Tibial artery (tissue), 4 donors: ENCODE data around the gene TMEM135.

Experiments
- DNase-seq, 2 donors: peaks; one replicate each; pipeline ENCODE4 v3.0.0-alpha.2; 2019
- H3K27ac ChIP-seq, 2 donors: fragments of 200-600 bp; sonication (generic) in 1 of 2; 1 replicate in 1 of 2; 2 replicates in 1 of 2; pipeline ENCODE4 v1.5.1; 2018 to 2019; ENCODE audit warnings: mild to moderate bottlenecking in 1 of 2
- H3K27me3 ChIP-seq, 2 donors: fragments of 200-600 bp; sonication (generic) in 1 of 2; one replicate each; pipeline versions ENCODE4 v1.5.1 to v1.6.0; 2016 to 2019
- H3K36me3 ChIP-seq, 3 donors: fragments of 200-600 bp; sonication (generic) in 2 of 3; one replicate each; pipeline ENCODE4 v1.5.1; 2016 to 2019; ENCODE audit warnings: mild to moderate bottlenecking in 2 of 3
- H3K4me1 ChIP-seq, 4 donors: fragments of 200-600 bp; sonication (generic) in 2 of 4; 1 replicate in 3 of 4; 2 replicates in 1 of 4; pipeline ENCODE4 v1.5.1; 2016 to 2019
- H3K4me3 ChIP-seq, 2 donors: fragments of 200-600 bp; sonication (generic) in 1 of 2; 1 replicate in 1 of 2; 2 replicates in 1 of 2; pipeline ENCODE4 v1.5.1; 2018 to 2019; ENCODE audit warnings: mild to moderate bottlenecking in 2 of 2
- H3K9me3 ChIP-seq, 3 donors: fragments of 200-600 bp; sonication (generic) in 1 of 3; one replicate each; pipeline ENCODE4 v1.5.1; 2016 to 2019
- CTCF ChIP-seq, 2 experiments: fragments of 200-600 bp in 1 of 2; fragments of 450-650 bp in 1 of 2; IDR thresholded peaks; one replicate each; pipeline ENCODE4 v1.5.1; 2017 to 2019; ENCODE audit warnings: antibody characterized with exemption in 2 of 2, mild to moderate bottlenecking in 1 of 2, moderate library complexity in 1 of 2
- intact Hi-C: fragments of 100-400 bp; cut with DNase I; formaldehyde crosslinking; loops from one replicate; pipeline ENCODE4 v1.15.0; 2023; ENCODE audit warnings: low total_unique reads

TMEM135 gene

GRCh38 chr11:87190071-87190470 lies 152.3 kb downstream of the TMEM135 start:
- no peak for TF ChIP-seq CTCF (IDR thresholded peaks at IDR 0.05)
- intact Hi-C loops: no loop called here
- H3K4me3 ChIP-seq: no peak overlapping the region
- H3K27ac ChIP-seq: no peak overlapping the region
- DNase-seq: no peak
- no peaks in the 10 kb centered on the region for H3K9me3 ChIP-seq
- no peaks in the 10 kb centered on the region for H3K27me3 ChIP-seq
- H3K36me3 ChIP-seq: no peaks in the 10 kb centered on the region
- H3K4me1 ChIP-seq: no peaks in the 10 kb centered on the region

- no peak for DNase-seq
- TF ChIP-seq CTCF (IDR thresholded peaks at IDR 0.05): no peak
- intact Hi-C loops: no loop called here
- H3K36me3 ChIP-seq: no peaks in the 10 kb centered on the region
- no peaks in the 10 kb centered on the region for H3K27me3 ChIP-seq
- H3K4me1 ChIP-seq: peaks cover 0 to 5% (median 0%) of the 10 kb centered on the region in 4 donors
- no peaks in the 10 kb centered on the region for H3K9me3 ChIP-seq
- no peak overlapping the region for H3K27ac ChIP-seq
- no peak overlapping the region for H3K4me3 ChIP-seq
Measured at GRCh38 chr11:87193756-87194470, 156.2 kb downstream of the TMEM135 start.

- TF ChIP-seq CTCF (IDR thresholded peaks at IDR 0.05): no peak
- no peak for DNase-seq
- H3K4me1 ChIP-seq: peaks cover 0 to 5% (median 0%) of the 10 kb centered on the region in 4 donors
- intact Hi-C loops: no loop called here
- no peak overlapping the region for H3K4me3 ChIP-seq
- H3K27ac ChIP-seq: no peak overlapping the region
- H3K9me3 ChIP-seq: no peaks in the 10 kb centered on the region
- H3K27me3 ChIP-seq: no peaks in the 10 kb centered on the region
- no peaks in the 10 kb centered on the region for H3K36me3 ChIP-seq
Measured at GRCh38 chr11:87194985-87195820, 157.5 kb downstream of the TMEM135 start.

- intact Hi-C loops: no loop called here
- Histone ChIP-seq H3K9me3 (no peaks in the 10 kb centered on the region), H3K4me3 (no peak overlapping the region)
Measured at GRCh38 chr11:87198266-87198881, 160.6 kb downstream of the TMEM135 start.

GRCh38 chr11:87201376-87201775 lies 163.6 kb downstream of the TMEM135 start:
- no peak for DNase-seq
- Histone ChIP-seq H3K27ac (no peak overlapping the region), H3K9me3 (no peaks in the 10 kb centered on the region), H3K27me3 (no peaks in the 10 kb centered on the region), H3K4me3 (no peak overlapping the region), H3K4me1 (peaks cover 0 to 5% (median 0%) of the 10 kb centered on the region in 4 donors), H3K36me3 (no peaks in the 10 kb centered on the region)
- no peak for TF ChIP-seq CTCF (IDR thresholded peaks at IDR 0.05)
- intact Hi-C loops: no loop called here

More at GRCh38 chr11:87198266-87198881, 160.6 kb downstream of the TMEM135 start:
- no peak for TF ChIP-seq CTCF (IDR thresholded peaks at IDR 0.05)
- Histone ChIP-seq H3K27ac (no peak overlapping the region), H3K27me3 (no peaks in the 10 kb centered on the region), H3K36me3 (no peaks in the 10 kb centered on the region), H3K4me1 (peaks cover 0 to 5% (median 0%) of the 10 kb centered on the region in 4 donors)
- no peak for DNase-seq
